Keratinocyte (primary cell): Measurements from ENCODE around the gene HS3ST1. TPM values are rescaled to one million over a fixed set of nuclear protein-coding genes. Genes with fewer than 3 reads are reported as not detected.

ENCODE experiments used
- DNase-seq: peaks from one replicate; pipeline ENCODE4 v3.0.0-alpha.2; 2011; ENCODE audit warnings: low read depth, missing footprints, low spot score
- FAIRE-seq: peaks from 2 replicates; lab custom pipeline; 2011; peaks lifted over from hg19 to GRCh38; lab: Jason Lieb, UNC
- H2AFZ ChIP-seq: 2 replicates; pipeline ENCODE4 v1.6.0; 2012; ENCODE audit warnings: low read length, control low read depth, inconsistent platforms; ENCODE audit not compliant: control insufficient read depth
- H3K27ac ChIP-seq: 2 replicates; pipeline ENCODE4 v1.5.1; 2011; ENCODE audit warnings: low read length; ENCODE audit not compliant: control insufficient read depth, insufficient read depth
- H3K27me3 ChIP-seq: 3 replicates; pipeline ENCODE4 v1.6.0; 2011; ENCODE audit warnings: low read length; ENCODE audit not compliant: control insufficient read depth, insufficient read depth; ENCODE audit errors: extremely low read depth
- H3K36me3 ChIP-seq, 2 experiments: 2 replicates in 1 of 2; 3 replicates in 1 of 2; pipeline ENCODE4 v1.5.1; 2011; ENCODE audit warnings: low read length in 2 of 2, mild to moderate bottlenecking in 1 of 2; ENCODE audit not compliant: control insufficient read depth in 2 of 2, insufficient read depth in 2 of 2; ENCODE audit errors: extremely low read depth in 1 of 2
- H3K4me1 ChIP-seq: 3 replicates; pipeline ENCODE4 v1.5.1; 2011; ENCODE audit warnings: low read length; ENCODE audit not compliant: control insufficient read depth, insufficient read depth; ENCODE audit errors: extremely low read depth
- H3K4me2 ChIP-seq: 3 replicates; pipeline ENCODE4 v1.6.0; 2011; ENCODE audit warnings: low read depth, low read length; ENCODE audit not compliant: control insufficient read depth, insufficient read depth; ENCODE audit errors: extremely low read depth
- H3K4me3 ChIP-seq, 3 experiments: fragments of 200-600 bp in 1 of 3; sonication (generic) in 1 of 3; 2 replicates in 2 of 3; 3 replicates in 1 of 3; pipeline ENCODE4 v1.5.1; 2011 to 2016; ENCODE audit warnings: low read length in 3 of 3, mild to moderate bottlenecking in 3 of 3, control low read depth in 2 of 3, inconsistent platforms in 1 of 3, low read depth in 1 of 3, mixed read lengths in 1 of 3, mixed run types in 1 of 3, moderate library complexity in 1 of 3; ENCODE audit not compliant: control insufficient read depth in 2 of 3, insufficient read depth in 2 of 3; ENCODE audit errors: extremely low read depth in 1 of 3
- H3K79me2 ChIP-seq: 2 replicates; pipeline ENCODE4 v1.6.0; 2012; ENCODE audit warnings: low read length; ENCODE audit not compliant: control insufficient read depth, insufficient read depth
- H3K9ac ChIP-seq: 3 replicates; pipeline ENCODE4 v1.6.0; 2011; ENCODE audit warnings: low read length; ENCODE audit not compliant: control insufficient read depth, insufficient read depth; ENCODE audit errors: extremely low read depth
- H3K9me1 ChIP-seq: 3 replicates; pipeline ENCODE4 v1.6.0; 2011; ENCODE audit warnings: low read length; ENCODE audit not compliant: control insufficient read depth, insufficient read depth; ENCODE audit errors: extremely low read depth
- H3K9me3 ChIP-seq: 2 replicates; pipeline ENCODE4 v1.5.1; 2012; ENCODE audit warnings: low read depth, low read length; ENCODE audit not compliant: control insufficient read depth
- H4K20me1 ChIP-seq: 3 replicates; pipeline ENCODE4 v1.6.0; 2011; ENCODE audit warnings: low read length; ENCODE audit not compliant: control insufficient read depth, insufficient read depth; ENCODE audit errors: extremely low read depth
- EZH2 ChIP-seq: IDR thresholded peaks from one replicate; pipeline ENCODE4 v1.6.1; 2012; ENCODE audit warnings: inconsistent platforms, mild to moderate bottlenecking, low read length, moderate library complexity
- dilution Hi-C: fragments of 300-500 bp; cut with MboI; formaldehyde crosslinking; loops from one replicate; pipeline ENCODE4 v1.7.0; 2020; ENCODE audit warnings: low sequenced_read_pairs; ENCODE audit not compliant: extremely low pct_ligation_motif_present
- polyA plus RNA-seq, 5 experiments: library from polyadenylated mRNA; depleted of rRNA in 3 of 5; stranded (reverse) in 3 of 5; stranded (forward) in 1 of 5; unstranded in 1 of 5; fragments of >200 nt; gene quantifications; 1 replicate in 1 of 5; 2 replicates in 3 of 5; 3 replicates in 1 of 5; pipeline versions ENCODE4 v1.2.1 to v1.2.3, GENCODE V29; 2011 to 2012; ENCODE audit warnings: missing spikeins in 2 of 5, low read depth in 1 of 5, low replicate concordance in 1 of 5
- TF ChIP-seq, protein P1 (sequence below), 3 experiments: IDR thresholded peaks in 1 of 3; conservative IDR thresholded peaks in 1 of 3; optimal IDR thresholded peaks in 1 of 3; 2 replicates in 2 of 3; 3 replicates in 1 of 3; pipeline versions ENCODE3 to v1.5.1; 2011; ENCODE audit warnings: low read length in 3 of 3, mild to moderate bottlenecking in 3 of 3, moderate library complexity in 2 of 3, control low read depth in 1 of 3, inconsistent platforms in 1 of 3; ENCODE audit not compliant: insufficient read depth in 2 of 3; ENCODE audit errors: extremely low read depth in 1 of 3

HS3ST1 gene
- polyA plus RNA-seq, 1 donor (not counting 4 experiments of a cell fraction or from before 2014, with no cell fraction given) = 2.0 TPM

DNA sequence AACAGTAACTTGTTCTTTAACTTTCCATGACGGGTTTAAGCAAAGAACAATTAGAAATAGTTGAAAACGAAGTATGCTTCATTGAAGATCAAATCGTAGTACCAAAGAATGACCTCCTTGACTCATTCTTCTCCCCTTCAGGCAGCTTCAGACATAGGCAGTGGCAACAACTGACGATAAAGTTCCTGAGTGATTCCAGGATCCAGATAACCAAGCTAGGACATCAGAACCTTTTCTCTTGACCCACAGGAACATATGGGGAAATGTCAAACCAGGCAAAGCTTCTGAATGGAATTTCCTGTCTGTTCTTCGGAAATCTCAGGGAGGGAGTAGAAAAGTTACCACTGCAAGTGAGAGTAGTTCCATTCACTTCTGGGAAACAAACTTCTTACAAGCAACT, 74.2 kb downstream of the HS3ST1 start:
- Histone ChIP-seq H3K27me3 (peaks cover 2% of the 10 kb centered on the region), H3K4me3 (no peak overlapping the region), H3K9me3 (no peaks in the 10 kb centered on the region), H3K36me3 (no peaks in the 10 kb centered on the region), H4K20me1 (no peaks in the 10 kb centered on the region), H3K4me2 (no peak overlapping the region), H3K79me2 (no peaks in the 10 kb centered on the region), H3K9me1 (no peaks in the 10 kb centered on the region), H3K27ac (no peak overlapping the region), H2AFZ (no peak overlapping the region), H3K4me1 (no peaks in the 10 kb centered on the region), H3K9ac (no peak overlapping the region)
- FAIRE-seq (no peak), DNase-seq (no peak)
- dilution Hi-C loops = no loop called here
- TF ChIP-seq EZH2 = no peak
- TF ChIP-seq, protein P1, sequence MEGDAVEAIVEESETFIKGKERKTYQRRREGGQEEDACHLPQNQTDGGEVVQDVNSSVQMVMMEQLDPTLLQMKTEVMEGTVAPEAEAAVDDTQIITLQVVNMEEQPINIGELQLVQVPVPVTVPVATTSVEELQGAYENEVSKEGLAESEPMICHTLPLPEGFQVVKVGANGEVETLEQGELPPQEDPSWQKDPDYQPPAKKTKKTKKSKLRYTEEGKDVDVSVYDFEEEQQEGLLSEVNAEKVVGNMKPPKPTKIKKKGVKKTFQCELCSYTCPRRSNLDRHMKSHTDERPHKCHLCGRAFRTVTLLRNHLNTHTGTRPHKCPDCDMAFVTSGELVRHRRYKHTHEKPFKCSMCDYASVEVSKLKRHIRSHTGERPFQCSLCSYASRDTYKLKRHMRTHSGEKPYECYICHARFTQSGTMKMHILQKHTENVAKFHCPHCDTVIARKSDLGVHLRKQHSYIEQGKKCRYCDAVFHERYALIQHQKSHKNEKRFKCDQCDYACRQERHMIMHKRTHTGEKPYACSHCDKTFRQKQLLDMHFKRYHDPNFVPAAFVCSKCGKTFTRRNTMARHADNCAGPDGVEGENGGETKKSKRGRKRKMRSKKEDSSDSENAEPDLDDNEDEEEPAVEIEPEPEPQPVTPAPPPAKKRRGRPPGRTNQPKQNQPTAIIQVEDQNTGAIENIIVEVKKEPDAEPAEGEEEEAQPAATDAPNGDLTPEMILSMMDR (optimal IDR thresholded peaks at IDR 0.05 in 1 of 3, IDR thresholded peaks at IDR 0.05 in 1 of 3, conservative IDR thresholded peaks at IDR 0.05 in 1 of 3; ENCODE audit: extremely low read depth in 1 of 3, insufficient read depth in 2 of 3, low read length in 3 of 3) = no peak

GRCh38 chr4:11348449-11349088, 80.1 kb downstream of the HS3ST1 start:
- Histone ChIP-seq H3K9ac (no peak overlapping the region), H3K79me2 (no peaks in the 10 kb centered on the region), H3K9me1 (no peaks in the 10 kb centered on the region), H3K27me3 (peaks cover 2% of the 10 kb centered on the region), H3K4me3 (no peak overlapping the region), H4K20me1 (no peaks in the 10 kb centered on the region), H3K4me2 (no peak overlapping the region), H2AFZ (no peak overlapping the region), H3K36me3 (no peaks in the 10 kb centered on the region), H3K4me1 (no peaks in the 10 kb centered on the region), H3K9me3 (no peaks in the 10 kb centered on the region), H3K27ac (no peak overlapping the region)
- TF ChIP-seq, protein P1 (optimal IDR thresholded peaks at IDR 0.05 in 1 of 3, IDR thresholded peaks at IDR 0.05 in 1 of 3, conservative IDR thresholded peaks at IDR 0.05 in 1 of 3; ENCODE audit: extremely low read depth in 1 of 3, insufficient read depth in 2 of 3, low read length in 3 of 3) = no peak
- no peak for TF ChIP-seq EZH2
- FAIRE-seq (no peak), DNase-seq (no peak)
- dilution Hi-C loops = no loop called here
